Measurements from ENCODE around the gene ACOXL.

The ACOXL gene

DNA sequence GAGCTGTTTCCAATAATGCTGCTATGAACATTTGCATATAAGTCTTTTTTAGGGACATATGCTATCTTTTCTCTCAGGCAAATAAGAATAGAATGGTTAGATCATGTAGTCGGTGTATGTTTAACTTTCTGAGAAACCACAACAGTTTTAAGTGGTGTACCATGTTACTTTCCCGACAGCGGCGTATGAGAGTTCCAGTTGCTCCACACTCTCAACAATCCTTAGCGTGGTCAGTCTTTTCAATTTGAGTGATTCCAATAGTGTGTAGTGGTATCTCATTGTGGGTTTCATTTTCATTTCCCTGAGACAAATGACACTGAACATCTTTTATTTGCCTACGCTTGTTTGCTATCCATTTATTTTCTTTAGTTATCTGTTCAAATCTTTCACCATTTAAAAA lies 149.5 kb downstream of the ACOXL start:
- H3K4me3 ChIP-seq (ENCODE audit: low read depth, low read length) = no peak overlapping the region
- TF ChIP-seq CTCF (IDR thresholded peaks at IDR 0.05; ENCODE audit: borderline replicate concordance, insufficient read depth, low read depth, low read length) = no peak

- TF ChIP-seq CTCF (IDR thresholded peaks at IDR 0.05; ENCODE audit: borderline replicate concordance, insufficient read depth, low read depth, low read length) = no peak
- H3K4me3 ChIP-seq (ENCODE audit: low read depth, low read length) = no peak overlapping the region
These were observed 151.0 kb downstream of the ACOXL start for GRCh38 chr2:110883406-110883805.

GRCh38 chr2:110885256-110885655 lies 152.9 kb downstream of the ACOXL start:
- TF ChIP-seq CTCF (IDR thresholded peaks at IDR 0.05; ENCODE audit: borderline replicate concordance, insufficient read depth, low read depth, low read length) = no peak
- no peak overlapping the region for H3K4me3 ChIP-seq (ENCODE audit: low read depth, low read length)

DNA sequence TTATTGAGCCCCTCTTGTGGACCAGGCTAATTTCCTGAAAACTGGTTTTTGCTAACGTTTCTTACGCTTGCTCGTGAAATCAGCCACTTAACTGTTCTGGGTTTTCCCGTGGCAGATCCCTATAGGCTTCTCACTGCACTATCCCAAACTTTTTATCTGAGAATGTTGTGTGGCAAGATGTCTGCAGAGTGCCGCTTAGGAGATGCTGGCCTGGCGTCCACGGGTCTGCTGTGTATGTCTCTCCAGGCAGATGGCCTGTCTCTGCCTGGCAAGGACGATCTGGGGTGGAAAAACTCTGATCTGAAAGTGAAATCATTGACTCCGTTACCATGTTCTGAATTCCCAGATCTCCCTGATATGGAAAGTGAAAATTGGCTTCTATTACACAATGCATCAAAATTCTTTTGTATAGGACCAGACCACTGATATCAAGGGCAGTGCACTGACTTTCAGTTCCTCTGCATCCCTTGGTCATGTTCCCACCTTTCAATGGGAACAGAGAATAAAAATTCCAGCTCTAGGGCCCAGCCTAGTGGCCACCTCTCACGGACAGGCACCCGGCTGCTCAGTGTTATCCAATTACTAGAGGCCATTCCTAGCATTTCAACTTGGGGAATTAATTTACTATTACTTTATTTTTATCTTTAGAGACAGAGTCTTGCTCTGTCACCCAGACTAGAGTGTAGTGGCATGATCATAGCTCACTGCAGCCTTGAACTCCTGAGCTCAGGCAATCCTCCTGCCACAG lies 154.6 kb downstream of the ACOXL start:
- no peak for TF ChIP-seq CTCF (IDR thresholded peaks at IDR 0.05; ENCODE audit: borderline replicate concordance, insufficient read depth, low read depth, low read length)

DNA sequence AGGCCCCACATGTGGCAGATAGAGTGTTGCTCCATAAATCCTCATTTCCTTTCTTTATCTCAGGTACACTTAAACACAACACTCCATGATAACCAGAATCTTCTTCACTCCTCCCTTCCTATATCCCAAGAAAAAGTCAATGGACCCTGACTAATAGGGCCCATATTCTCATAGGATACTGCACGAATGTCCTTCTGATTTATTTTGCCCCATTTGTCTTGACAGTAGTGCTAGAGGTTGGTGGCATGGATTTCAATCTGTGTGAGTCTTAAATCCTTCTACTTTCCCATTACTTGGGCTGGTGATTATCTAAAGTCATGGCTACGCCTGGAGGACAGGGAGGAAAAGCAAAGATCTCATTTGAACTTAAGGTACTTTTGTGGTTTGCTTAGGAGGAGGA lies 156.0 kb downstream of the ACOXL start:
- no peak overlapping the region for H3K4me3 ChIP-seq (ENCODE audit: low read depth, low read length)
- TF ChIP-seq CTCF (IDR thresholded peaks at IDR 0.05; ENCODE audit: borderline replicate concordance, insufficient read depth, low read depth, low read length) = no peak

More for the DNA sequence above, 154.6 kb downstream of the ACOXL start:
- no peak overlapping the region for H3K4me3 ChIP-seq (ENCODE audit: low read depth, low read length)

- no peak overlapping the region for H3K4me3 ChIP-seq (ENCODE audit: low read depth, low read length)
- no peak for TF ChIP-seq CTCF (IDR thresholded peaks at IDR 0.05; ENCODE audit: borderline replicate concordance, insufficient read depth, low read depth, low read length)
These were observed 159.3 kb downstream of the ACOXL start for GRCh38 chr2:110891626-110892025.

- TF ChIP-seq CTCF (IDR thresholded peaks at IDR 0.05; ENCODE audit: borderline replicate concordance, insufficient read depth, low read depth, low read length) = no peak
- H3K4me3 ChIP-seq (ENCODE audit: low read depth, low read length) = no peak overlapping the region
These were observed 163.9 kb downstream of the ACOXL start for GRCh38 chr2:110896226-110896625.
